SH-SY5Y (cell line): ENCODE results near the gene RAB40B.

Source experiments
- GATA2 ChIP-seq: IDR thresholded peaks from 2 replicates; pipeline ENCODE4 v1.6.1; 2011; ENCODE audit warnings: mild to moderate bottlenecking, low read depth, low read length
- GATA3 ChIP-seq: IDR thresholded peaks from 2 replicates; pipeline ENCODE4 v1.6.1; 2011; ENCODE audit warnings: low read depth, mild to moderate bottlenecking, low read length, moderate library complexity

Gene RAB40B

DNA sequence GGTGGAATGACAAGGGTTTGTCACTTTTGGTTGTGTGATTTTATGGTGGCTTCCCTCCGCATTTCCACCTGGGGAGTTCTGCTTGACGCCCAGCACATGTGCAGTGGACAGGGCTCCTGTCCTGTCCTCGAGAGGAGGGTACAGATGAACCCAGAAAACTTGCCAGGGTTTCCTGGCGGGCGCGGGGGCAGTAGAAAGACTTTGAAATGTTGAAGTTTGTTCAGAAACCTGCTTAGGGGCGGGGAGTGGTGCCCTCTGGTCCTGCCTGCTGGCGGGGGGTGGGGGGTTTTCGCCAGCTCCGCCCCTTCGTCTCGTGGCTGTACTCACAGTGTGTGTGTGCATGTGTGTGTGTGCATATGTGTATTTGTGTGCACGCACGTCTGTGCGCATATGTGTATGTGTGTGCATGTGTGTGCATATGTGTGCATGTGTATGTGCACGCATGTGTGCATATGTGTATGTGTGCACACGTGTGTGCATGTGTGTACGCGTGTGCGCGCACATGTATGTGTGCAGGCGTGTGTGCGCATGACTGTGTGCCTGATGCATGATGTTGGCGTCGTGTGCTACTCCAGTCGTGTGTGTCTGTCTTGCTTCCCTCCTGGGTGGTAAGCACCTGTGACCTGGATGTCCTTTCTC is 24.8 kb upstream of the RAB40B start:
- no peak for TF ChIP-seq GATA3
- TF ChIP-seq GATA2 = no peak

DNA sequence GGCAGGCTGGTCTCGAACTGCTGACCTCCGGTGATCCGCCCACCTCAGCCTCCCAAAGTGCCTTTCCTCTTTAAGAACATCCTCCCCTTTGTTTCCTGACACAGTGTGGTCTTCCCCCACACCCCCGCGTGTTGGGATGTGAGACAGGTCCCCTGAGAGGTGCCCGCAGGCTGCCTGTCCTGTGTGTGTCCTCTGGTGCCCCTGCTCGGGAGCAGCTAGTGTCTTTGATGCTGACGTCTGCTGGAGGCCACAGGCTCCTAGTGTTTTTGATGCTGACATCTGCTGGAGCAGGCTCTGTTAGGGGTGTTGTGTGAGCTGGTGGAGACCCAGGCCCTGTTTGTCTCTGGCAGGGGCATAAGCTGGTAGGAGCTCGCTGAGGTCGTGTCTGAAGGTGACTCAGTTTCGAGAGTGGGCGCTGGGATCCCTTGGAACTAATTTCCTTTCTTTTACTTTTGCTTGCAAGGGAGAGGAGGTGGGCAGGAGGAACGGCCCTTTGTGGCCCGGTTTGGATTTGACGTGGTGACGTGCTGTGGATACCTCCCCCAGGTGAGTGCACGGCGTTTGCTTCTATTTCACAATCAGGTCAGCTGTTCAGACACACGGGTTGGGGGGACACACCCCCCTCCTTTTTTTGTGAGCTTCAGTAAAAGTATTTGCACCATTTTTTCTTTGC is 24.0 kb upstream of the RAB40B start:
- no peak for TF ChIP-seq GATA2
- TF ChIP-seq GATA3 = no peak

- TF ChIP-seq GATA3 (no peak), GATA2 (no peak)
Observed at GRCh38 chr17:82720204-82720603, 21.7 kb upstream of the RAB40B start.

GRCh38 chr17:82718986-82719685 is 20.6 kb upstream of the RAB40B start:
- TF ChIP-seq GATA2 (no peak), GATA3 (no peak)

GRCh38 chr17:82716203-82717010 is 17.9 kb upstream of the RAB40B start, which contains the start of gene FN3KRP:
TSS of gene FN3KRP (plus strand) at chr17:82716706. CDS start at chr17:82716756, 50 bp downstream.
- TF ChIP-seq GATA2 (no peak), GATA3 (no peak)

GRCh38 chr17:82713071-82713723 is 14.7 kb upstream of the RAB40B start:
- no peak for TF ChIP-seq GATA2
- TF ChIP-seq GATA3 = no peak

GRCh38 chr17:82710499-82711232 is 12.2 kb upstream of the RAB40B start:
- TF ChIP-seq GATA3 = no peak
- no peak for TF ChIP-seq GATA2

- TF ChIP-seq GATA3 (no peak), GATA2 (no peak)
Observed at GRCh38 chr17:82709676-82710498, 11.4 kb upstream of the RAB40B start.

GRCh38 chr17:82709024-82709675 is 10.7 kb upstream of the RAB40B start:
- TF ChIP-seq GATA3 (no peak), GATA2 (no peak)

GRCh38 chr17:82705756-82706155 is 7.3 kb upstream of the RAB40B start:
- no peak for TF ChIP-seq GATA3
- no peak for TF ChIP-seq GATA2

DNA sequence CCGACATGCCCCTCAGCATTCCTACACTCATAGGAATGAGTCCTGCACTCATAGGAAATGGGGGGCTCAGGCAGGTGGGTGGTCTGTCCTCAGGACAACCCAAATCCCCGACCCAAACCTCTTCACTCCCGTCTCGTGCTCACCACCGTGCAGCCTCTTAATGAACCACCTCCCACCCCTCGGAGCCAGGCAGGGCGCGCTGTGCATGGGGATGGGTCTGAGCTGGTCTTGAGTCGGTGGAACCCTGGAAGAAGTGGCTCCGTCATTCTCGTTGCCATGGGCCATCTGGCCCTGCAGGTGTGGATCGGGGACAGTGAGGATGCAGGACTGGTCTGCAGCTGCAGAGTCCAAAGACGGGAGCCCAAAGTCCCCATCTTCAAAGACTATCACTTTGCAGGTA is 6.4 kb upstream of the RAB40B start:
- TF ChIP-seq GATA3 (no peak), GATA2 (no peak)
